ENCODE results near the gene CXCL6.

Gene CXCL6

DNA sequence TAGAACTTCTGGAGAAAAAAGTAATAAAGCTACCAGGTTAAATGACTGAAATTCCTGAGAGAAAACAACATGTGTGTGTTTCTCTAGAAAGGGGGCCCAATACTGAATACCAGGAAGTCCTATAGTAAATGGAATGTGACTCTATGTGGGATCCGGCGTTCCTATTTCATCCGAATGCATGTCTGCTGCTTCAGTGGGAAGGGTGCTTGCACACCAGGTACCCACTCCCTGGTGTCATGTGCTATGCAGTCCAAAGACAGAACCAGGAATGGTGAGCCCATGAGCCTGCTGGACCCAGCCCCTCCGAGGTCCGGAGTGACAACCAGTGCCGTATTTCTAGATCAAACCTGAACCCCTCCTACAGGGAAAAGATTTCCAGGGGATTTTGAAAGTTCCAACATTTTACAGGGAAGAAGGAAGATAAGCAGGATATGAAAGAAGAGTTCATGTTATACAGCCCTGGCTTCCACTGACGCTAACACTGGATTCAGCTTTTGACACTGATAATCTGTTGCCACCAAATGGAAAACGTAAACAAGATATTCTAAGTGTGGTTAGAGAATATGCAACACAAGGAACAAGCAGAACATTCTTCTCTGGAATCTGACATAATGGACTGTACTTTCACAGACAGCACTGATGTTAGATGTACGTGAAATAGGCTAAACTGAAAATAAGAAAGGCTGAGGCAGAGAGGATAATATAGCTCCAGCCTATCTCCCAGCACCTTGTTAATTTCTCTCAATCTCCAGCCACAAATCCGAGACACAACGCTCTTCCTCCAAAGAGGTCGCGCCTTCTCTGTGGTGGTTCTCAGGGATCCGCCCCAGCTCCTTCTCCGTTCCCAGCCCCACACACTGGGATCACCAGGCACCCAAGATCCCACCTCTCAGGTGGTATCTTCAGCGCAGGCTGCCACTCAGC is 32.0 kb downstream of the CXCL6 start:
- no peak overlapping the region for H3K27ac Mint-ChIP-seq
- H3K27me3 Mint-ChIP-seq = peaks cover 36% of the 10 kb centered on the region
- H3K4me1 Mint-ChIP-seq (ENCODE audit: low read depth) = peaks cover 4% of the 10 kb centered on the region
- H3K9me3 Mint-ChIP-seq = peaks cover 5% of the 10 kb centered on the region
- H3K4me3 Mint-ChIP-seq = no peak overlapping the region
- no peaks in the 10 kb centered on the region for H3K36me3 Mint-ChIP-seq (ENCODE audit: low read depth)

DNA sequence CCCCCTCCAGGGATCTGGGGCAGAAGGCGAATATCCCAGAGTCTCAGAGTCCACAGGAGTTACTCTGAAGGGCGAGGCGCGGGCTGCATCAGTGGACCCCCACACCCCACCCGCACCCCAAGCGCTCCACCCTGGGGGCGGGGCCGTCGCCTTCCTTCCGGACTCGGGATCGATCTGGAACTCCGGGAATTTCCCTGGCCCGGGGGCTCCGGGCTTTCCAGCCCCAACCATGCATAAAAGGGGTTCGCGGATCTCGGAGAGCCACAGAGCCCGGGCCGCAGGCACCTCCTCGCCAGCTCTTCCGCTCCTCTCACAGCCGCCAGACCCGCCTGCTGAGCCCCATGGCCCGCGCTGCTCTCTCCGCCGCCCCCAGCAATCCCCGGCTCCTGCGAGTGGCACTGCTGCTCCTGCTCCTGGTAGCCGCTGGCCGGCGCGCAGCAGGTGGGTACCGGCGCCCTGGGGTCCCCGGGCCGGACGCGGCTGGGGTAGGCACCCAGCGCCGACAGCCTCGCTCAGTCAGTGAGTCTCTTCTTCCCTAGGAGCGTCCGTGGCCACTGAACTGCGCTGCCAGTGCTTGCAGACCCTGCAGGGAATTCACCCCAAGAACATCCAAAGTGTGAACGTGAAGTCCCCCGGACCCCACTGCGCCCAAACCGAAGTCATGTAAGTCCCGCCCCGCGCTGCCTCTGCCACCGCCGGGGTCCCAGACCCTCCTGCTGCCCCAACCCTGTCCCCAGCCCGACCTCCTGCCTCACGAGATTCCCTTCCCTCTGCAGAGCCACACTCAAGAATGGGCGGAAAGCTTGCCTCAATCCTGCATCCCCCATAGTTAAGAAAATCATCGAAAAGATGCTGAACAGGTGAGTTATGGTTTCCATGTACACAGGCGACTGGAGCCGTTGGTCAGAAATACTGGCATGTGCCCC is 32.9 kb downstream of the CXCL6 start, which contains the start of gene CXCL1:
Gene CXCL1, plus strand, starts transcription at position 264 of the 926 bp plus-strand sequence. Its CDS starts 78 bp downstream, at position 342.
- Mint-ChIP-seq H3K27me3 (peaks cover 36% of the 10 kb centered on the region), H3K9me3 (peaks cover 9% of the 10 kb centered on the region), H3K27ac (no peak within 1 kb of the TSS), H3K4me1 (ENCODE audit: low read depth) (peaks cover 4% of the 10 kb centered on the region), H3K4me3 (no peak within 1 kb of the TSS), H3K36me3 (ENCODE audit: low read depth) (no peaks in the 10 kb centered on the region)

DNA sequence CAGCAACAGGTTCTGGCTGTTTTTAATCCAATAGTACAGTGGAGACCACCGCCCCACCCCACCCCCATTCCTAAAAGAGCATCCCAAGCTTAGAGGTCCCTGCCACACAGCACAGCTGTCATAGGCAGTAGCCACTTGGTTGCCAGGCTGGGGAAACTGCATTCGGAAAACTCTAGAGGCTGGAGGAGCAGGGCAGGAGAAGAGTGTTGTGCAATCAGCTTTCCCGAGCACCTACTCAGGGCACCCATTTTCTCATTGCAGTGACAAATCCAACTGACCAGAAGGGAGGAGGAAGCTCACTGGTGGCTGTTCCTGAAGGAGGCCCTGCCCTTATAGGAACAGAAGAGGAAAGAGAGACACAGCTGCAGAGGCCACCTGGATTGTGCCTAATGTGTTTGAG is 33.8 kb downstream of the CXCL6 start:
- no peaks in the 10 kb centered on the region for H3K36me3 Mint-ChIP-seq (ENCODE audit: low read depth)
- H3K4me1 Mint-ChIP-seq (ENCODE audit: low read depth) = peaks cover 4% of the 10 kb centered on the region
- no peak overlapping the region for H3K27ac Mint-ChIP-seq
- H3K9me3 Mint-ChIP-seq = peaks cover 11% of the 10 kb centered on the region
- H3K27me3 Mint-ChIP-seq = peaks cover 32% of the 10 kb centered on the region
- no peak overlapping the region for H3K4me3 Mint-ChIP-seq

DNA sequence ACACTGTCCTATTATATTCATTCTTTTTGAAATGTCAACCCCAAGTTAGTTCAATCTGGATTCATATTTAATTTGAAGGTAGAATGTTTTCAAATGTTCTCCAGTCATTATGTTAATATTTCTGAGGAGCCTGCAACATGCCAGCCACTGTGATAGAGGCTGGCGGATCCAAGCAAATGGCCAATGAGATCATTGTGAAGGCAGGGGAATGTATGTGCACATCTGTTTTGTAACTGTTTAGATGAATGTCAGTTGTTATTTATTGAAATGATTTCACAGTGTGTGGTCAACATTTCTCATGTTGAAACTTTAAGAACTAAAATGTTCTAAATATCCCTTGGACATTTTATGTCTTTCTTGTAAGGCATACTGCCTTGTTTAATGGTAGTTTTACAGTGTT is 34.3 kb downstream of the CXCL6 start:
- H3K4me1 Mint-ChIP-seq (ENCODE audit: low read depth) = peaks cover 4% of the 10 kb centered on the region
- H3K4me3 Mint-ChIP-seq = no peak overlapping the region
- H3K27me3 Mint-ChIP-seq = peaks cover 28% of the 10 kb centered on the region
- peaks cover 11% of the 10 kb centered on the region for H3K9me3 Mint-ChIP-seq
- H3K27ac Mint-ChIP-seq = no peak overlapping the region
- no peaks in the 10 kb centered on the region for H3K36me3 Mint-ChIP-seq (ENCODE audit: low read depth)

DNA sequence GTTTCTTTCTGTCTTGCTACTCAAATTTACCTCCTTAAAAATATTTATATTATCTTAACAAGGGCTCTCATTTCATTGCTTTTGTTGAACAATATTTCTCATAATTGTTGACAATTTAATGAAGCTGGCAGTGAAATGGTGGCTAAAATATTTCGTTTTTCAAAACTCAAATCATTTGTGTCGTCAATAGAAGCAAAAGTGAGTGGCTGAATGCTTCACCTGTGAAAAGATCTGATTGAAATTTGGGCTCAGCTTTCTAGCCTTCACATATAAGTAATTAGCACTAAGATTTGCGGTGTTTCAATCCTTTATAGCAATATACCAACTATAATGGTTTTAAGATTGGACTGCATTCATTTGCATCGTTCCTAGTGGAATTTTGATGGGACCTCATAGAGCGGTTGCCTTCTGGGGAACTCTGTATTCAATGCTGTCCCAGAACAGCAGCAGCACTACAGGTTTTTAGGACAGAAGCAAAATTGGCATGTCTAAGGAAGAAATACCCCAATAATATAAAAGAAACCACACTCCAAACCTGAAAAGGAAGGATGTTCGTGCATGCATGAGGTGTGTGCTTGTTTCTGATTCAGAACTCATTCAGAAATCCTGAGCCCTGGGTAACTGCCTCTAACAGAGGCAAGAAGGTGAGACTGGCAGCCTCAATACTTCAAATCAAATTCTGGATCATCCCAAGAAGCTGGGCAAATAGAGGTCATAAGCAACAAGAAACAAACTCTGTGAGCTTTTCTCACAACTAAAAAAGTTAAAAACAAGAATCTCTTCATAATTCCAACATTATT is 35.2 kb downstream of the CXCL6 start:
- peaks cover 4% of the 10 kb centered on the region for H3K4me1 Mint-ChIP-seq (ENCODE audit: low read depth)
- H3K27me3 Mint-ChIP-seq = peaks cover 27% of the 10 kb centered on the region
- H3K9me3 Mint-ChIP-seq = peaks cover 11% of the 10 kb centered on the region
- no peaks in the 10 kb centered on the region for H3K36me3 Mint-ChIP-seq (ENCODE audit: low read depth)
- H3K4me3 Mint-ChIP-seq = no peak overlapping the region
- H3K27ac Mint-ChIP-seq = no peak overlapping the region

DNA sequence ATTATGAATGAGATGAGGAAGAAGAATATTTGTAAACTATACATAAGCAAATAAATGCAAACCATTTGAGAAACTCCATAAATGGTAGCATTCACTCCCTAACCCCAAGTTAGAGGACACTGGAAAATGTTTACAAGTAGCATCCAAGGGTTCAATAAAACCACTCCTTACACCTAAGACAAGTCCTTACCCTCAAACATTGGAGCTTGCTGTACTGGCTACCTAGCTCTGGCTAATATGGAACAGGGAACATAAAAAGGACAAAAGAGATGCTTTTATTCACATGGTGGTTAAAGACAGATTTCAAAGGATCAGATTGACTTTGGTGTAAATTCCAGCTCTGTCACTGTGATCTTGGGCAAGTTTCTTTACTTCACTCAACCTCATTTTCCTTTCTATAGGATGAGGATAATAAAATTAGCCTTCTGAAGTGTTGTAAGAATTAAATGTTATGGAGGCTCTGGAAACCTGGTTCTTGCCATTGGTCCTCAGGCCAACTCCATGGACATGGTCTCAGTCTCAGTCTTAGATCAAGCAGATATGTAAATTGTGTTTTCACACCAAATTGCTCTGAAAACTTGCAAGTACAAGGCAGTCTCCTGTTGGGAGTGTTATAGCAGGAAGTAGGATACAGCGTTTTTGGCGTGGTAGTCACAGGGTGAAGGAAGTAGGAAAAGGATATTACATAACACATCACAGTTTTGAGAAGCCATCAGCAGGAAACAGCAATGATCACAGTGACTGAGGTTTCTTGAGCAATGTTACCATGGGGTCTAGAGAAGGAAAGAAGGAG is 36.0 kb downstream of the CXCL6 start:
- Mint-ChIP-seq H3K4me1 (ENCODE audit: low read depth) (peaks cover 4% of the 10 kb centered on the region), H3K4me3 (no peak overlapping the region), H3K9me3 (peaks cover 11% of the 10 kb centered on the region)

DNA sequence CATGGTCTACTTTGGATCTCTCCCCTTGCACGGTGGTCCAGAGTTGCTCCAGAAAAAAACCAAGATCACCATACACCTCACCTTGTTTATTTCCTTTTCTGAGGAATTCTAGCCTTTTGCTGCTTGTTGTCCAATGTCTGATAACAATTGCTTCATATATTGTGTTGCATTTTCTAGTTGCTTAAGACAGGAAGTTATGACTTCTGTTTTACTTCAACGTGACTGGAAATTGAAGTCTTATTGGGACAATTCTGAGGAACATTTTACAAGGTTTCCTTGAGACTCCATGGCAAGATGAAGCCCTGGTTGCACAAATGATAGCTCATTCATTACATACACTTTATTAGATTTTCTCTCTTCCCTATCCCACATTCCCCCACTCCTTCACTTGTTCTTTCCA is 37.9 kb downstream of the CXCL6 start:
- H3K27ac Mint-ChIP-seq = no peak overlapping the region
- H3K4me1 Mint-ChIP-seq (ENCODE audit: low read depth) = no peaks in the 10 kb centered on the region
- peaks cover 19% of the 10 kb centered on the region for H3K27me3 Mint-ChIP-seq
- no peak overlapping the region for H3K4me3 Mint-ChIP-seq
- no peaks in the 10 kb centered on the region for H3K36me3 Mint-ChIP-seq (ENCODE audit: low read depth)
- peaks cover 11% of the 10 kb centered on the region for H3K9me3 Mint-ChIP-seq

More for the DNA sequence above, 36.0 kb downstream of the CXCL6 start:
- H3K27ac Mint-ChIP-seq = no peak overlapping the region
- no peaks in the 10 kb centered on the region for H3K36me3 Mint-ChIP-seq (ENCODE audit: low read depth)
- peaks cover 27% of the 10 kb centered on the region for H3K27me3 Mint-ChIP-seq

DNA sequence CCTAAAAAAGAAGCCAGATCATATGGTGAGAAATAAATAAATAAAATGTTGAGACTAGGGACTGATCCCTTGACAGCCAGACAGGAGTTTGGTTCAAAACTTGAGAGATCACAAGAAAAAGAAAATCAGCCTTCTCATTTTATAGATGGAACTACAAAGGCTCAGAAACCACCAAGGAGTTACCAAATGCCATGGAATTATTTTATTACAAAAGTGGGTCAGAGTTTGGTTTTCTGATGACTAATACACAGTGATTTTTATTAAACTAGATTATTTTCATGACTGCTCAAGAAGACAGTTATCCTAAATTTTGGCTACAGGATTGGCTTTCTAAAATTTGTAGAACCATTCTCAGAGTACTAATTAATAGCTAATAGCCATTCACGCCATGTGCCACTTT is 38.9 kb downstream of the CXCL6 start:
- Mint-ChIP-seq H3K4me3 (no peak overlapping the region), H3K4me1 (ENCODE audit: low read depth) (no peaks in the 10 kb centered on the region), H3K36me3 (ENCODE audit: low read depth) (no peaks in the 10 kb centered on the region), H3K27ac (no peak overlapping the region), H3K9me3 (peaks cover 11% of the 10 kb centered on the region), H3K27me3 (peaks cover 10% of the 10 kb centered on the region)

DNA sequence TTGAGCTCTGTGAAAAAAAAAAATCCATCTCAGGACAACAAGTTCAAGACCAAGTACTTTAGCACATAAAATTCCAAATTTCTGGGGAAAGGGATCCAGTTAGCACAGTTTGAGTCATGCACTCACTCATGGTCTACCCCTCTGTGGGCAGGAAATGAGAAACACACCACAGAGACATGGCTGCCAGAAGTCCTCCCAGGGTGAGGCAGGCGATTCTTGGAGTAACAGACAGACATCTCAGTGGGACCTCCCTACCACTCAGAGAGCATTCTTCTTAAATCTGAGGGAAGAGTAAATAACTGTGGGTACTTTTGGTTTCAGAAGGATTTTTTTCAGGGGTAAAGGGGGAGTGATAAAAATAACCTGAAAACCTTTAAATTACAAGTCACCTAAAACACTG is 46.8 kb downstream of the CXCL6 start:
- Mint-ChIP-seq H3K4me3 (no peak overlapping the region), H3K9me3 (no peaks in the 10 kb centered on the region), H3K36me3 (ENCODE audit: low read depth) (no peaks in the 10 kb centered on the region), H3K27ac (no peak overlapping the region), H3K4me1 (ENCODE audit: low read depth) (no peaks in the 10 kb centered on the region), H3K27me3 (peaks cover 3% of the 10 kb centered on the region)

DNA sequence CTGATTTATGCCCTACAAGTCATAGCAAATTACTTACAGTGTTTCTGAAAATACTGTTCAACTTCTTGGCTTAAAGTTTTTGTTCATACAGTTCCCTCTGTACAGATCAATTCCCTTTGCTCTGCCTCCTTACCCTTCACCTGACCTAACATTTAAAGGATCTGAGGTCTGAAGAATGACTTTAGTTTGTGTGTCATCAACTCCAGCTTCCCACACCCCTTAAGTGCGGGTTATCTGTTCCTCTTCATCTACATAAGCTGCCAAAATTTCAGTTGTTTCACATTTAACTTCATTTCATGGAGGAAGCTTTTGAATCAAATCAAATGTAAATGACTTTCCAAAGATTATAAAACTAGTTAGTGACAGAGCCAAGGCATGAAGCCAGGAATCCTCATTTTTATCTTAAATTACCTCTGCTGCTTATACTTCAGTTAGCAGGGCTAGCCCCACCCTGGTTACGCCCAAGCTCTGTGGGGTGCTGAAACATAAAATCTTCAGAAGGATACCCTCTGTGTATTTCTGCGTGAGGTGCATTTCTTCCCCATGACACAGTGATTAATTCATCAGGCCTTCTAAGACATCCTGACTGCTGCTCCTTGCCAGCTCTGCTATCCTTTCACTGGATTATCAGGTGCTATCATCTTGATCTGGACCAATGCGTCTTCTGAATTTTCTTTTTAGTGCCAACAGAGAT is 49.2 kb downstream of the CXCL6 start:
- H3K27ac Mint-ChIP-seq = no peak overlapping the region
- H3K27me3 Mint-ChIP-seq = no peaks in the 10 kb centered on the region
- no peaks in the 10 kb centered on the region for H3K36me3 Mint-ChIP-seq (ENCODE audit: low read depth)
- H3K4me3 Mint-ChIP-seq = no peak overlapping the region
- no peaks in the 10 kb centered on the region for H3K9me3 Mint-ChIP-seq
- H3K4me1 Mint-ChIP-seq (ENCODE audit: low read depth) = no peaks in the 10 kb centered on the region
